SU-DHL-6 (cell line): ENCODE measurements around the gene GSDMA.

Experiments
- H2AFZ ChIP-seq: fragments of 200-600 bp; sonication (generic); 2 replicates; pipeline ENCODE4 v1.6.1; 2014; ENCODE audit warnings: low read depth, mild to moderate bottlenecking, moderate library complexity, mixed read lengths, antibody characterized with exemption, low read length; ENCODE audit not compliant: severe bottlenecking
- H3F3A ChIP-seq: fragments of 200-600 bp; shearing (Covaris generic); 2 replicates; pipeline ENCODE4 v1.6.0; 2016; ENCODE audit warnings: antibody characterized with exemption, mild to moderate bottlenecking; ENCODE audit not compliant: insufficient read depth
- H3K27ac ChIP-seq: fragments of 200-600 bp; sonication (generic); 2 replicates; pipeline ENCODE4 v1.5.1; 2016; ENCODE audit warnings: low read depth, mild to moderate bottlenecking, low read length, moderate library complexity, mixed read lengths
- H3K27me3 ChIP-seq: fragments of 200-600 bp; sonication (generic), shearing (Covaris generic); 2 replicates; pipeline ENCODE4 v1.6.0; 2014; ENCODE audit warnings: mild to moderate bottlenecking, low read length
- H3K36me3 ChIP-seq: fragments of 200-600 bp; sonication (generic); 2 replicates; pipeline ENCODE4 v1.6.1; 2014; ENCODE audit warnings: mild to moderate bottlenecking, low read length, mixed read lengths
- H3K4me2 ChIP-seq: fragments of 300-600, 200-600 bp; shearing (Covaris generic), sonication (generic); 2 replicates; pipeline ENCODE4 v1.6.0; 2014; ENCODE audit warnings: low read length, low read depth, mild to moderate bottlenecking; ENCODE audit not compliant: poor library complexity, severe bottlenecking
- H3K4me3 ChIP-seq: fragments of 200-600 bp; sonication (generic); 2 replicates; pipeline ENCODE4 v1.5.1; 2014; ENCODE audit warnings: antibody characterized with exemption, low read length, mild to moderate bottlenecking, mixed read lengths; ENCODE audit not compliant: insufficient read depth, poor library complexity, severe bottlenecking
- H3K79me2 ChIP-seq: fragments of 200-600 bp; sonication (generic); 2 replicates; pipeline ENCODE4 v1.6.1; 2014; ENCODE audit warnings: mild to moderate bottlenecking, low read length, moderate library complexity; ENCODE audit not compliant: insufficient read depth
- H3K9ac ChIP-seq: fragments of 200-600 bp; sonication (generic); 2 replicates; pipeline ENCODE4 v1.7.0; 2014; ENCODE audit warnings: mild to moderate bottlenecking, low read length
- H3K9me2 ChIP-seq: fragments of 200-600 bp; sonication (generic); replicated peaks from 2 replicates; pipeline ENCODE4 v1.6.1; 2014; ENCODE audit warnings: low read length; ENCODE audit not compliant: insufficient read depth
- H3K9me3 ChIP-seq: fragments of 200-600 bp; sonication (generic); 2 replicates; pipeline ENCODE4 v1.6.1; 2014; ENCODE audit warnings: low read length, mixed read lengths; ENCODE audit not compliant: insufficient read depth
- H4K20me1 ChIP-seq: fragments of 200-600 bp; sonication (generic); 2 replicates; pipeline ENCODE4 v1.6.1; 2014; ENCODE audit warnings: low read depth, mild to moderate bottlenecking, antibody characterized with exemption, low read length, moderate library complexity, mixed read lengths
- CTCF ChIP-seq: fragments of 200-600 bp; sonication (generic); IDR thresholded peaks from one replicate; pipeline ENCODE4 v1.5.1; 2017; ENCODE audit warnings: antibody characterized with exemption, mild to moderate bottlenecking, low read length, moderate library complexity; ENCODE audit not compliant: insufficient read depth, poor library complexity, severe bottlenecking
- EZH2phosphoT487 ChIP-seq: fragments of 200-600 bp; sonication (generic), shearing (Covaris generic); conservative IDR thresholded peaks from 2 replicates; pipeline ENCODE4 v1.6.1; 2018; ENCODE audit warnings: mild to moderate bottlenecking, antibody characterized with exemption, low read length, moderate library complexity, mixed read lengths

GSDMA gene

DNA sequence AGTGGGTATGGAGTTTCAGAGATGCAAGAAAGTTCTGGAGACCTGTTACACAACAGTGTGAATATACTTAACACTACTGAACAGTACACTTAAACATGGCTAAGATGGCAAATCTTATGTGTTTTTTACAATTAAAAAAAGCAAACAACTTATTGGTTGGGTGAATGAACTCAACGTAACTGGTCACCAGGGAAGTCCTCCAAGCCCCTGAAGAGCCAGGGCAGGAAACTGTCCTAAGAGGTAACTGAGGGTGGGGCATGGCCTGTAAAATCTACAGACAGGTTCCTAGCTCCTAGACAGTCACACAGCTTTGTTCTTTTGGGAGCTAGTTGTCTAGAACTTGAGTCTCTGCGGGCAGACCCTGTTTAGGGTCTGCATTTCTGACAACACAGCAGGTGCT lies 62.8 kb downstream of the GSDMA start:
- TF ChIP-seq CTCF (no peak), EZH2phosphoT487 (no peak)
- Histone ChIP-seq H3K27me3 (no peaks in the 10 kb centered on the region), H3K4me2 (no peak overlapping the region), H2AFZ (no peak overlapping the region), H3F3A (no peaks in the 10 kb centered on the region), H3K4me3 (no peak overlapping the region), H4K20me1 (no peaks in the 10 kb centered on the region), H3K9me2 (no peaks in the 10 kb centered on the region), H3K9ac (no peak overlapping the region), H3K9me3 (no peaks in the 10 kb centered on the region), H3K27ac (no peak overlapping the region), H3K36me3 (no peaks in the 10 kb centered on the region), H3K79me2 (no peaks in the 10 kb centered on the region)

DNA sequence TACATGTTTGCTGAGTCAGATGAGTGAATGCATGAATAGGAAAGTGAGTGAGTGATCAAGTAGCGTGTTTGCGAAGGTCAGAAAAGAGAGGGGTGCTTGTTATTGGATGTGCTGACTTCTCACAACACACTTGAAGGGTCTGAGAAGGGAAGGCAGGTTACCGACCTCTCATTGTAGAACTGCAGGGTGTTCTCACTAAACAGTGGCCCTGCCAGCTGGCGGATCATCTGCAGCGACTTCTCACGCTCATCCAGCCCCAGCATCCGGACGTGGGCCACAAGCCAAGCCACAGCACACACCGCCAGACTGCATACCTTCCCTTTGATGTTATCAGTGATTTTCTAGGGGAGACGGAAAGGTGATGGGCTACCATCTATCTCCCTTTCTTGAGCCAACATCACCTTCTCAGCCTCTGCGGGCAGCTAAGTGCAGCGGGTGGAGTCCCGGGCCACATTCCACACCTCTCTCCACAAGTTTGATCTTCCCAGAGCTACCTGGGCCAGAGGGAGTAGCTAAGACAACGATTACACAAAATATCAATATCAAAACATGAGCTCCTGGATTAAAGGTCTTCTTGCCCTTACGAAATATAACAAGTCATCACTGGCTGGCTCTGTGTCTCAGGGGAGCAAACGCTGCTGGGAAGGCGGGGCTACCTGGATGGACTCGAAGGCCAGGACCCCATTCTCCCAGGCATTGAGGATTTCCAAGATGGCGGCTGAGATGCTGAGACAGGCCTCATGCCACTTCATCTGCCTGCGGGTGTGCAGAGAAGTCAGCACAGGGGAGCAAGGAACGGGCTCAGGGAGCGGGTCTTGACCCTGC lies 63.4 kb downstream of the GSDMA start:
- Histone ChIP-seq H3K79me2 (no peaks in the 10 kb centered on the region), H3K9me2 (no peaks in the 10 kb centered on the region), H3K9ac (no peak overlapping the region), H3K4me3 (no peak overlapping the region), H3K9me3 (no peaks in the 10 kb centered on the region), H2AFZ (no peak overlapping the region), H3K4me2 (no peak overlapping the region), H4K20me1 (no peaks in the 10 kb centered on the region), H3K27ac (no peak overlapping the region), H3F3A (no peaks in the 10 kb centered on the region), H3K27me3 (no peaks in the 10 kb centered on the region), H3K36me3 (no peaks in the 10 kb centered on the region)
- no peak for TF ChIP-seq CTCF
- TF ChIP-seq EZH2phosphoT487: no peak

GRCh38 chr17:40026816-40027613 lies 64.2 kb downstream of the GSDMA start:
- Histone ChIP-seq H2AFZ (no peak overlapping the region), H3F3A (no peaks in the 10 kb centered on the region), H4K20me1 (no peaks in the 10 kb centered on the region), H3K27ac (no peak overlapping the region), H3K4me3 (no peak overlapping the region), H3K36me3 (no peaks in the 10 kb centered on the region), H3K9me3 (no peaks in the 10 kb centered on the region), H3K9ac (no peak overlapping the region), H3K4me2 (no peak overlapping the region), H3K9me2 (no peaks in the 10 kb centered on the region), H3K27me3 (no peaks in the 10 kb centered on the region), H3K79me2 (no peaks in the 10 kb centered on the region)
- peak; percentile 88 for TF ChIP-seq CTCF
- no peak for TF ChIP-seq EZH2phosphoT487
